ENCODE measurements around the gene DNAJC12. TPM values are rescaled to one million over a fixed set of nuclear protein-coding genes. Genes with fewer than 3 reads are reported as not detected.

Gene DNAJC12
- total and polyA plus RNA-seq, 10 donors, result 0.43 to 2.0 (median 0.74) TPM; not detected in 1

GRCh38 chr10:67869996-67870395 lies 32.0 kb upstream of the DNAJC12 start:
- no peaks in the 10 kb centered on the region for H3K27me3 ChIP-seq (replicated peaks in 1 of 7)
- no peak overlapping the region for H3K4me3 ChIP-seq
- no peaks in the 10 kb centered on the region for H3K36me3 ChIP-seq
- intact Hi-C loops (cut with DNase I; ENCODE audit: low total_unique reads), result no loop called here
- 92 to 97% (median 93%) methylated on average over 6 of the region's 6 CpGs for WGBS, 5 donors
- TF ChIP-seq POLR2AphosphoS5 (IDR thresholded peaks at IDR 0.05), result no peak
- no peak for TF ChIP-seq POLR2A (IDR thresholded peaks at IDR 0.05)
- TF ChIP-seq, protein P1, sequence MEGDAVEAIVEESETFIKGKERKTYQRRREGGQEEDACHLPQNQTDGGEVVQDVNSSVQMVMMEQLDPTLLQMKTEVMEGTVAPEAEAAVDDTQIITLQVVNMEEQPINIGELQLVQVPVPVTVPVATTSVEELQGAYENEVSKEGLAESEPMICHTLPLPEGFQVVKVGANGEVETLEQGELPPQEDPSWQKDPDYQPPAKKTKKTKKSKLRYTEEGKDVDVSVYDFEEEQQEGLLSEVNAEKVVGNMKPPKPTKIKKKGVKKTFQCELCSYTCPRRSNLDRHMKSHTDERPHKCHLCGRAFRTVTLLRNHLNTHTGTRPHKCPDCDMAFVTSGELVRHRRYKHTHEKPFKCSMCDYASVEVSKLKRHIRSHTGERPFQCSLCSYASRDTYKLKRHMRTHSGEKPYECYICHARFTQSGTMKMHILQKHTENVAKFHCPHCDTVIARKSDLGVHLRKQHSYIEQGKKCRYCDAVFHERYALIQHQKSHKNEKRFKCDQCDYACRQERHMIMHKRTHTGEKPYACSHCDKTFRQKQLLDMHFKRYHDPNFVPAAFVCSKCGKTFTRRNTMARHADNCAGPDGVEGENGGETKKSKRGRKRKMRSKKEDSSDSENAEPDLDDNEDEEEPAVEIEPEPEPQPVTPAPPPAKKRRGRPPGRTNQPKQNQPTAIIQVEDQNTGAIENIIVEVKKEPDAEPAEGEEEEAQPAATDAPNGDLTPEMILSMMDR (IDR thresholded peaks at IDR 0.05 in 8 of 11, conservative IDR thresholded peaks at IDR 0.05 in 3 of 11), result no peak
- no peak for DNase-seq
- H3K4me1 ChIP-seq, result peaks cover 0 to 2% (median 0%) of the 10 kb centered on the region in 6 donors
- no peak overlapping the region for H3K27ac ChIP-seq
- H3K9me3 ChIP-seq, result no peaks in the 10 kb centered on the region

GRCh38 chr10:67868132-67868531 lies 30.1 kb upstream of the DNAJC12 start:
- intact Hi-C loops (cut with DNase I; ENCODE audit: low total_unique reads), result no loop called here

GRCh38 chr10:67864607-67865371 lies 26.8 kb upstream of the DNAJC12 start:
- H3K27me3 ChIP-seq (replicated peaks in 1 of 7), result no peaks in the 10 kb centered on the region
- H3K27ac ChIP-seq, result peak overlapping the region in 2 of 8 donors; percentile 28 to 37
- H3K9me3 ChIP-seq, result no peaks in the 10 kb centered on the region
- no peak overlapping the region for H3K4me3 ChIP-seq
- peaks cover 0 to 13% (median 2%) of the 10 kb centered on the region in 6 donors for H3K4me1 ChIP-seq
- DNase-seq, result no peak
- no peaks in the 10 kb centered on the region for H3K36me3 ChIP-seq
- WGBS, 5 donors, result 63 to 71% (median 70%) methylated on average over 10 of the region's 10 CpGs
- TF ChIP-seq POLR2A (IDR thresholded peaks at IDR 0.05), result no peak
- TF ChIP-seq, protein P1 (IDR thresholded peaks at IDR 0.05 in 8 of 11, conservative IDR thresholded peaks at IDR 0.05 in 3 of 11), result no peak
- no peak for TF ChIP-seq POLR2AphosphoS5 (IDR thresholded peaks at IDR 0.05)
- intact Hi-C loops (cut with DNase I; ENCODE audit: low total_unique reads), result no loop called here

More at GRCh38 chr10:67868132-67868531, 30.1 kb upstream of the DNAJC12 start:
- Histone ChIP-seq H3K36me3 (no peaks in the 10 kb centered on the region), H3K9me3 (no peaks in the 10 kb centered on the region), H3K4me3 (no peak overlapping the region), H3K27ac (no peak overlapping the region), H3K4me1 (peaks cover 0 to 13% (median 2%) of the 10 kb centered on the region in 6 donors), H3K27me3 (replicated peaks in 1 of 7) (no peaks in the 10 kb centered on the region)
- TF ChIP-seq POLR2A (IDR thresholded peaks at IDR 0.05) (no peak), POLR2AphosphoS5 (IDR thresholded peaks at IDR 0.05) (no peak)
- TF ChIP-seq, protein P1 (IDR thresholded peaks at IDR 0.05 in 8 of 11, conservative IDR thresholded peaks at IDR 0.05 in 3 of 11), result no peak
- 88 to 100% (median 98%) methylated on average over 2 of the region's 2 CpGs for WGBS, 5 donors
- DNase-seq, result no peak

GRCh38 chr10:67863094-67863493 lies 25.1 kb upstream of the DNAJC12 start:
- Histone ChIP-seq H3K4me1 (peaks cover 0 to 13% (median 2%) of the 10 kb centered on the region in 6 donors), H3K4me3 (no peak overlapping the region), H3K9me3 (no peaks in the 10 kb centered on the region), H3K27ac (no peak overlapping the region), H3K36me3 (no peaks in the 10 kb centered on the region), H3K27me3 (replicated peaks in 1 of 7) (no peaks in the 10 kb centered on the region)
- TF ChIP-seq POLR2AphosphoS5 (IDR thresholded peaks at IDR 0.05), result no peak
- TF ChIP-seq, protein P1 (IDR thresholded peaks at IDR 0.05 in 8 of 11, conservative IDR thresholded peaks at IDR 0.05 in 3 of 11), result no peak
- TF ChIP-seq POLR2A (IDR thresholded peaks at IDR 0.05), result no peak
- DNase-seq, result no peak
- intact Hi-C loops (cut with DNase I; ENCODE audit: low total_unique reads), result no loop called here
- 74 to 83% (median 75%) methylated on average over 2 of the region's 2 CpGs for WGBS, 5 donors

Measured in spleen (tissue), 11 donors.